Activated CD4-positive, alpha-beta memory T cell treated with anti-CD3 and anti-CD28 coated beads, Interleukin-2, amount 10 ng/mL, durations not matched to agents 7 days and 5 days (primary cell): ENCODE measurements around the gene SUN5. TPM values are rescaled to one million over a fixed set of nuclear protein-coding genes. Genes with fewer than 3 reads are reported as not detected.

Experiments
- CTCF ChIA-PET: fragments of 350-600 bp; sonication (Branson Sonifier 250); formaldehyde crosslinking; loops from one replicate; lab custom pipeline; 2021; ENCODE audit warnings: antibody characterized with exemption, inconsistent platforms; lab: Charles Lee
- POLR2A ChIA-PET: fragments of 350-600 bp; sonication (Branson Sonifier 250); formaldehyde crosslinking; loops from one replicate; lab custom pipeline; 2021; ENCODE audit warnings: antibody characterized with exemption; lab: Charles Lee
- DNase-seq: peaks from one replicate; pipeline ENCODE4 v3.0.0-alpha.2; 2020
- H3K27ac Mint-ChIP-seq: one replicate; pipeline ENCODE4 v1.8.0; 2021; ENCODE audit warnings: mild to moderate bottlenecking, mixed read lengths
- H3K27me3 Mint-ChIP-seq: one replicate; pipeline ENCODE4 v1.8.0; 2021; ENCODE audit warnings: mixed read lengths
- H3K36me3 Mint-ChIP-seq: one replicate; pipeline ENCODE4 v1.8.0; 2021; ENCODE audit warnings: low read depth, mixed read lengths
- H3K4me1 Mint-ChIP-seq: one replicate; pipeline ENCODE4 v1.8.0; 2021; ENCODE audit warnings: mixed read lengths
- H3K4me3 Mint-ChIP-seq: one replicate; pipeline ENCODE4 v1.8.0; 2021; ENCODE audit warnings: mild to moderate bottlenecking, mixed read lengths
- H3K9me3 Mint-ChIP-seq: one replicate; pipeline ENCODE4 v1.8.0; 2021; ENCODE audit warnings: mixed read lengths
- total RNA-seq, 2 experiments: library from RNA; stranded (reverse); gene quantifications; one replicate each; pipeline ENCODE4 v1.2.3, GENCODE V29; 2021

Gene SUN5
- total RNA-seq, 2 experiments from 2014 or later, result not detected

DNA sequence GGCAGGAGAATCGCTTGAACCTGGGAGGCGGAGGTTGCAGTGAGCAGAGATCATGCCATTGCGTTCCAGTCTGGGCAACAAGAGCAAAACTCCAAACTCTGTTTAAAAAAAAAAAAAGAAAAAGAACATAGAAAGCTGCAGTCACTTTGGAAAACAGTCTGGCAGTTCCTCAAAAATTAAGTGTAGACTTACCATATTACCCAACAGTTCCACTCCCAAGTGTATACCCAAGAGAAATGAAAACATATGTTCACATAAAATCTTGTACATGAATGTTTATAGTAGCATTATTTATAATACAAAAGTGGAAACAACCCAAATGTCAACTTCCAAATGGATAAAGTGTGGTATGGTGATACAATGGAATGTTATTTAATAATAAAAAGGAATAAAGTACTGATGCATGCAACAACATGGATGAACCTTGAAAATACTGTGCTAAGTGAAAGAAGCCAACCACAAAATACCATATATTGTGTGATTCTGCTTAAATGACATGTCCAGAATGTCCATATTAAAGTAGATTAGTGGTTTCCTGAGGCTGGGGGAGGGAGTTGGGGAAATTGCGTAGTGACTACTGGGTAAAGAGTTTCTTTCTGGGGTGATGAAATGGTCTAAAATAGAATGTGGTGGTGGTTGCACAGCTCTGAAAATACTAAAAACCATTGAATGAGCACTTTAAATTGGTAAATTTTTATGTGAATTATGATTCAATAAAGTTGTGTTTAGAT lies 62.9 kb downstream of the SUN5 start:
- H3K36me3 Mint-ChIP-seq, result no peaks in the 10 kb centered on the region
- CTCF ChIA-PET, result no interaction called here
- DNase-seq, result no peak
- no peak overlapping the region for H3K27ac Mint-ChIP-seq
- POLR2A ChIA-PET, result no interaction called here
- H3K9me3 Mint-ChIP-seq, result no peaks in the 10 kb centered on the region
- H3K4me3 Mint-ChIP-seq, result no peak overlapping the region
- H3K27me3 Mint-ChIP-seq, result peaks cover 1% of the 10 kb centered on the region
- H3K4me1 Mint-ChIP-seq, result peaks cover 10% of the 10 kb centered on the region

- Mint-ChIP-seq H3K9me3 (no peaks in the 10 kb centered on the region), H3K36me3 (no peaks in the 10 kb centered on the region), H3K4me1 (no peaks in the 10 kb centered on the region), H3K27ac (no peak overlapping the region), H3K4me3 (no peak overlapping the region), H3K27me3 (peaks cover 1% of the 10 kb centered on the region)
- ChIA-PET CTCF (no interaction called here), POLR2A (no interaction called here)
- no peak for DNase-seq
These were observed 69.7 kb downstream of the SUN5 start for GRCh38 chr20:32934580-32934979.

Other genes starting within 250 kb of the SUN5 start
- gene DNMT3B, start 242.0 kb downstream of the SUN5 start, total RNA-seq, result 1 to 10 TPM; 2.2 to 2.4 TPM
- 100 to 1,000 TPM; 134 to 135 TPM for gene MAPRE1, start 184.5 kb downstream of the SUN5 start, total RNA-seq
- under 1 TPM; 0.25 to 0.55 TPM for gene EFCAB8, start 145.5 kb downstream of the SUN5 start, total RNA-seq
- not detected for gene BPIFB2, start 3.3 kb upstream of the SUN5 start, total RNA-seq
- not detected for gene BPIFB6, start 27.2 kb upstream of the SUN5 start, total RNA-seq
- gene BPIFB3, start 49.5 kb upstream of the SUN5 start, total RNA-seq, result not detected
- gene BPIFB4, start 75.2 kb upstream of the SUN5 start, total RNA-seq, result not detected
- not detected for gene BPIFA2, start 163.7 kb upstream of the SUN5 start, total RNA-seq
- not detected for gene BPIFA3, start 212.9 kb upstream of the SUN5 start, total RNA-seq
- not detected for gene BPIFA1, start 231.6 kb upstream of the SUN5 start, total RNA-seq